ENCODE measurements around the gene DYNC2LI1.

DNA sequence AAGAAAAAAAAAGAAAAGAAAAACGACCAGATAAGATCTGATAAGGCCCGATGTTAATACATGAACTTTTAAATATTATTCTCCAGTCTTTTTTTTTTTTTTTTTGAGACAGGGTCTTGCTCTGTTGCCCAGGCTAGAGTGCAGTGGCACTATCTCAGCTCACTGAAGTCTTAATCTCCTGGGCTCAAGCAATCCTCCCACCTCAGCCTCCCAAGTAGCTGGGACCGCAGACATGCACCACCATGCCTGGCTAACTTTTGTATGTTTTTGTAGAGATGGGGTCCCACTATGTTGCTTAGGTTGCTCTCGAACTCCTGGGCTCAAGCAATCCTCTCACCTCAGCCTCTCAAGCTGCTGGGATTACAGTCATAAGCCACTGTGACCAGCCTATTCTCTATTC, 63.2 kb downstream of the DYNC2LI1 start:
- no peak for TF ChIP-seq BACH1 (IDR thresholded peaks at IDR 0.05; ENCODE audit: low read length)
- no peak for TF ChIP-seq POLR2A (IDR thresholded peaks at IDR 0.05; ENCODE audit: control extremely low read depth in 1 of 2, low read depth in 2 of 2, low read length in 2 of 2)
- TF ChIP-seq, protein P1, sequence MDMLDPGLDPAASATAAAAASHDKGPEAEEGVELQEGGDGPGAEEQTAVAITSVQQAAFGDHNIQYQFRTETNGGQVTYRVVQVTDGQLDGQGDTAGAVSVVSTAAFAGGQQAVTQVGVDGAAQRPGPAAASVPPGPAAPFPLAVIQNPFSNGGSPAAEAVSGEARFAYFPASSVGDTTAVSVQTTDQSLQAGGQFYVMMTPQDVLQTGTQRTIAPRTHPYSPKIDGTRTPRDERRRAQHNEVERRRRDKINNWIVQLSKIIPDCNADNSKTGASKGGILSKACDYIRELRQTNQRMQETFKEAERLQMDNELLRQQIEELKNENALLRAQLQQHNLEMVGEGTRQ (IDR thresholded peaks at IDR 0.05; ENCODE audit: low read length), result no peak
- no peak for TF ChIP-seq YY1 (IDR thresholded peaks at IDR 0.05; ENCODE audit: low read depth, low read length)
- no peak for TF ChIP-seq EZH2 (IDR thresholded peaks at IDR 0.05; ENCODE audit: low read depth, low read length, severe bottlenecking)
- TF ChIP-seq, protein P2, sequence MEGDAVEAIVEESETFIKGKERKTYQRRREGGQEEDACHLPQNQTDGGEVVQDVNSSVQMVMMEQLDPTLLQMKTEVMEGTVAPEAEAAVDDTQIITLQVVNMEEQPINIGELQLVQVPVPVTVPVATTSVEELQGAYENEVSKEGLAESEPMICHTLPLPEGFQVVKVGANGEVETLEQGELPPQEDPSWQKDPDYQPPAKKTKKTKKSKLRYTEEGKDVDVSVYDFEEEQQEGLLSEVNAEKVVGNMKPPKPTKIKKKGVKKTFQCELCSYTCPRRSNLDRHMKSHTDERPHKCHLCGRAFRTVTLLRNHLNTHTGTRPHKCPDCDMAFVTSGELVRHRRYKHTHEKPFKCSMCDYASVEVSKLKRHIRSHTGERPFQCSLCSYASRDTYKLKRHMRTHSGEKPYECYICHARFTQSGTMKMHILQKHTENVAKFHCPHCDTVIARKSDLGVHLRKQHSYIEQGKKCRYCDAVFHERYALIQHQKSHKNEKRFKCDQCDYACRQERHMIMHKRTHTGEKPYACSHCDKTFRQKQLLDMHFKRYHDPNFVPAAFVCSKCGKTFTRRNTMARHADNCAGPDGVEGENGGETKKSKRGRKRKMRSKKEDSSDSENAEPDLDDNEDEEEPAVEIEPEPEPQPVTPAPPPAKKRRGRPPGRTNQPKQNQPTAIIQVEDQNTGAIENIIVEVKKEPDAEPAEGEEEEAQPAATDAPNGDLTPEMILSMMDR (IDR thresholded peaks at IDR 0.05; ENCODE audit: control extremely low read depth in 1 of 3, insufficient read depth in 1 of 3, low read depth in 1 of 3, low read length in 3 of 3), result no peak
- no peak for TF ChIP-seq TAF1 (IDR thresholded peaks at IDR 0.05; ENCODE audit: low read depth, low read length)
- TF ChIP-seq TCF12 (IDR thresholded peaks at IDR 0.05; ENCODE audit: low read depth, low read length), result no peak
- TF ChIP-seq TBP (IDR thresholded peaks at IDR 0.05; ENCODE audit: low read depth, low read length), result no peak
- TF ChIP-seq SUZ12 (IDR thresholded peaks at IDR 0.05; ENCODE audit: low read length), result no peak
- TF ChIP-seq SIN3A (conservative IDR thresholded peaks at IDR 0.05 in 1 of 2, IDR thresholded peaks at IDR 0.05 in 1 of 2; ENCODE audit: low read depth in 1 of 2, low read length in 2 of 2), result no peak
- TF ChIP-seq NRF1 (IDR thresholded peaks at IDR 0.05; ENCODE audit: low read depth, low read length), result no peak
- no peak for TF ChIP-seq EGR1 (IDR thresholded peaks at IDR 0.05; ENCODE audit: borderline replicate concordance, low read depth, low read length)
